Erythroblast (primary cell): ENCODE measurements around the gene UXT.

Experiments used
- GATA1 ChIP-seq: IDR thresholded peaks from 2 replicates; pipeline ENCODE4 v1.6.1; 2011; ENCODE audit warnings: low read depth, mild to moderate bottlenecking, control low read depth, low read length, moderate library complexity
- POLR2A ChIP-seq: IDR thresholded peaks from 2 replicates; pipeline ENCODE4 v1.6.1; 2011; ENCODE audit warnings: mild to moderate bottlenecking, low read length

- TF ChIP-seq POLR2A (peak; percentile 22), GATA1 (no peak)
Observed at GRCh38 chrX:47651043-47651905, 7.7 kb downstream of the UXT start.
